GM12801 (cell line): ENCODE measurements around the gene BCL2.

ENCODE experiments used
- CTCF ChIP-seq: IDR thresholded peaks from one replicate; pipeline ENCODE4 v1.5.1; 2011; ENCODE audit warnings: control low read depth; ENCODE audit not compliant: insufficient read length; ENCODE audit errors: extremely low read depth

Gene BCL2

GRCh38 chr18:63317556-63317946, 2.0 kb downstream of the BCL2 start:
- no peak for TF ChIP-seq CTCF

GRCh38 chr18:63316612-63317555, 2.7 kb downstream of the BCL2 start:
- TF ChIP-seq CTCF = no peak

- TF ChIP-seq CTCF = no peak
Measured at GRCh38 chr18:63315876-63316275, 3.7 kb downstream of the BCL2 start.

- TF ChIP-seq CTCF = no peak
Measured at GRCh38 chr18:63315131-63315662, 4.4 kb downstream of the BCL2 start.

GRCh38 chr18:63314062-63314790, 5.3 kb downstream of the BCL2 start:
- TF ChIP-seq CTCF = no peak

- no peak for TF ChIP-seq CTCF
Measured at GRCh38 chr18:63313396-63313917, 6.1 kb downstream of the BCL2 start.
